NCI-H2196 (cell line): ENCODE measurements around the gene ZFAND3.

ENCODE experiments used
- DNase-seq: peaks from one replicate; lab custom pipeline; 2025; ENCODE audit not compliant: unreplicated experiment; lab: John Stamatoyannopoulos, UW

Gene ZFAND3

GRCh38 chr6:37965964-37966676 is 146.6 kb downstream of the ZFAND3 start:
- no peak for DNase-seq

GRCh38 chr6:37966801-37967200 is 147.3 kb downstream of the ZFAND3 start:
- no peak for DNase-seq

GRCh38 chr6:37967651-37968050 is 148.1 kb downstream of the ZFAND3 start:
- DNase-seq, result no peak

GRCh38 chr6:37971266-37971665 is 151.7 kb downstream of the ZFAND3 start:
- DNase-seq, result no peak

- no peak for DNase-seq
Measured at GRCh38 chr6:37971711-37972390, 152.3 kb downstream of the ZFAND3 start.

DNA sequence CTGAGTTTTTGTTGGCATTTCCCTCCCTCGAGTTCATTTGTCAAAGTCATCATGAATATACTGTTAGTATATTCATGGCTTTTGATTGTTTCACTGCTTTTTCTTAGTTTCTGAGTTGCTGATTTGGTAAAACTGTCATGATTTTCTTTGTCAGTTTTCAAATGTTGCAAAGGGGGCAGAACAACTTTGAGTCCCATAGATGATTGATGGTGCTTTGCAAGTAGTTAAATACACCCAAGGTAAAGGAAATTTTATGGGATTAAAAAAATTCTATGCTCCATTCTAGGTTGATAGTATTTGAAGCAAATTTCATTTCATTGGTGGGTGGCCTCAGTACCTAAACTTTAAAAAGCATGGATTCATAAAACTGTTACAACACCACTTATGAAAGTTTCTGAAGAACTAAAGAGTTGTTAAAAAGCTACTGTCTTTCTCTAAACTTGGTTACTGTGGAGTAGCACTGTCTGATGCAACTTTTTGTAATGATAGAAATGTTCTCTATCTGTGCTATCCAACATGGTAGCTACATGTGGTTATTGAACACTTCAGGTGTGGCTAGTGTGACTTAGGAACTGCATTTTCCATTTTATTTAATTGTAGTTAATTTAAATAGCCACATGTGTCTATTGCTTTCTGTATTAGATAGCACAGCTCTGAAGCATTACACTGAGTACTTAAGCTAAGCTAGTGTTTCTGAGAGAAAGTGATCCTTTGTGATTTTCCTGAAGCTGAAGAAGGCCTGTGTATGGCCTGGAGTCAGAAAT is 153.6 kb downstream of the ZFAND3 start:
- DNase-seq, result no peak

- no peak for DNase-seq
Measured at GRCh38 chr6:37974381-37974780, 154.9 kb downstream of the ZFAND3 start.

DNA sequence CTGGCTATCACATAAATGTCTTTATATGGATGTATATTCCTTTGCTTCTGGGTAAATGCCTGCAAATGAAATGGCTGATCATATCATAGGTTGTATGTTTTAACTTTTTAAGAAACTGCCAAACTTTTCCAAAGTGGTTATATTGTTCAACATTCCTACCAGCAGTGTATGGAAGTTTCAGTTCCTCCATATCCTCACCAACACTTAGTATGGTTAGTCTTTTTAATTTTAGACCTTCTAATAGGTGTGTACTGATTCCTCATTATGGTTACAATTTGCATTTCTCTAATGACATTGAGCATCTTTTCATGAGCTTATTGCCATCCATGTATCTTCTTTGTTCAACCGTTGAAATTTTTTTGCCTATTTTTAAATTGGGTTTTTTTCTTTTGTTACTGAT is 155.4 kb downstream of the ZFAND3 start:
- DNase-seq, result no peak

GRCh38 chr6:37977715-37978114 is 158.2 kb downstream of the ZFAND3 start:
- no peak for DNase-seq

- DNase-seq, result peak; percentile 43
Measured at GRCh38 chr6:37979392-37980221, 160.1 kb downstream of the ZFAND3 start.

DNA sequence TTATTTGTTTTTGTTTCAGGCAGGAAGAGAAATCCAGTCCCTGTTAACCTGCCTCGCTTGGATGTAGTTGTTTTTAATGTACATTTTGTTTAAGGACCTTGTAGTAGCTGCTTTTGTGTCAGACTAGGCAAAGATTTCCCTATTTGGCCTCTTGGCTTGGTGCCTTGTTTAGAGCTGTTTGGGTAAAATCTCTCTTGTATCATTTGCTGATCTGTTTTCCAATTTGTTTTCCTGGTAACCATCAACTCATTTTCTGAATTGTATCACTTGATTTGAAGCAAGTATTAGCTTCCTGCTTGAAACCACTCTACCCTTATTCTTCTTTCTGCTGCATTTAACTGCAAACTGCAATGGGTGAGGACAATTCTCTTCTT is 160.7 kb downstream of the ZFAND3 start:
- peak; percentile 43 for DNase-seq

DNA sequence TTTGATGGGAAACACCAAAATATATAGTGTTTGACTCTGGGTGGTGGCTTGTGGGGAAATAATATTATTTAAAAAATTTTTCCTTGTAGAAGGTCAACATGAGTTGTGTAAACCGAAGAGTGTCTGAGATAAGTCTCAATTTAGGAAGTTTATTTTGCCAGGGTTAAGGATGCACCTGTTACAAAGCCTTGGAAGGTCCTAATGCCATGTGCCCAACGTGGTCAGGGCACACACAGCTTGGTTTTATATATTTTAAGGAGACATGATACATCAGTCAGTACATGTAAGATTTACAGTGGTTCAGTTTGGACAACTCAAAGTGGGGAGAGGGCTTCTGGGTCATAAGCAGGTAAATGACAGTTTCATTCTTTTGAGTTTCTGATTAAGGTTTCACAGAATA is 162.1 kb downstream of the ZFAND3 start:
- no peak for DNase-seq

- DNase-seq, result no peak
Measured at GRCh38 chr6:37982317-37982716, 162.8 kb downstream of the ZFAND3 start.

GRCh38 chr6:37983720-37984501 is 164.4 kb downstream of the ZFAND3 start:
- no peak for DNase-seq

DNA sequence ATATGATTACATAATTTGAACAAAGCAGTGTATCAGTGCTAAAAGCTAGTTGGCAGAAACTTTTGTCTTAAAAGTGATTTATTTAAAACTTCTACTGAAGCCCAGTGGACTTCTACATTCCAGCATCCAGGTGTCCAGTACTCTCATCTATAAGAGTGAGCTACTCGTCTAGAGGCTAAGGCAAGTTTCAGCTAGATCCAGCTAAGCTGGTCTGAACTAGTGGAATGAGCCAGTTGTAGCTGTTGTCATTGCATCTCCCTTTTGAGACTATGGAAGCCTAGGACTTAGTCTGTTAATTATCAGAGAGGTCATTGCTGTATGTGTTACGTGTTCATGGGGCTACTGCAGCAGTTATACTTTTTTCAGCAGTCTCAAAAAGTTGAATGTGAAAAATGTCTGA is 165.1 kb downstream of the ZFAND3 start:
- no peak for DNase-seq

DNA sequence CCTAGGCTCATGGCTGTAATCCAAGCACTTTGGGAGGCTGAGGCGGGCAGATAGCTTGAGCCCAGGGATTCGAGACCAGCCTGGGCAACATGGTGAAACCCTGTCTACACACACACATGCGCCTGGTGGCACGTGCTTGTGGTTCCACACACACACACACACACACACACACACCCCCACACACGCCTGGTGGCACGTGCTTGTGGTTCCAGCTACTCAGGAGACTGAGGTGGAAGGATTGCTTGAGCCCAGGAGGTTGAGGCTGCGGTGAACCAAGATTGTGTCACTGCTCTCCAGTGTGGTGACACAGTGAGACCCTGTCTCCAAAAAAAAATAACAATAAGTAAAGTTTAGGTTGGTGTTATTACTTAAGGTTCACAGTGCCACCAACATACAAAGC is 165.8 kb downstream of the ZFAND3 start:
- no peak for DNase-seq

- DNase-seq, result no peak
Measured at GRCh38 chr6:37987018-37987417, 167.5 kb downstream of the ZFAND3 start.

GRCh38 chr6:37987559-37987958 is 168.0 kb downstream of the ZFAND3 start:
- no peak for DNase-seq

DNA sequence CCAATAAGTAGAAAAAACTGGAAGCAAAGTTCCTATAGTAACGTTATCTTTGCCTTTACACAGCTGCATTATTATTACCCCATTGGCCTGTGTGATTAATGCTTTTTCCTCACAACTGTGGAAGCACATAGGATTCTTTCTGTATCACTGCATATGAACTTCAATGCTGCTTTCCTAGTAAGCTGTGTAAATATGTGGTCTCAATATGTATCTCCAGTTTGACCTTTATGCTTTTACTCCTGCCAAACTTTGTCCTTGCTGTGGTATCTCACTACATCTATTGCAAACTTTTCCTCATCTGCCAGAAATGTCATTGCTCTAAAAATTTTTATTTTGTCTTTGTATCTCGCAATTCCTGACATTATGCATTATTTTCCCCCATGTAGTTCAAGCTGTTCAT is 168.6 kb downstream of the ZFAND3 start:
- no peak for DNase-seq

DNA sequence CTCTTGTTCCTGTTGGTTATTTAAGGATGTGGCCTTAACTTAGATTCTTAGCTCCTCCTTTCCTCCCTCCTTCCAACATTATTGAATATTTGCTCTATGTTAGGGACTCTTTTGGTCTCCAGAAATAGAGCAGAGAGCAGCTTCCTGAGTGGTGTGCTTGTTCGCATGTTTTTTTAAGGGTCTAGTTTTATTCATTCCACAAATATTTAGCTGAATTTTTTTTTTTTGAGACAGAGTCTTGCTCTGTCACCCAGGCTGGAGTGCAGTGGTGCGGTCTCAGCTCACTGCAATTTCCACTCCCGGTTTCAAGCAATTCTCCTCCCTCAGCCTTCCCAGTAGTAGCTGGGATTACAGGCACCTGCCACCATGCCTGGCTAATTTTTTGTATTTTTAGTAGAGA is 169.2 kb downstream of the ZFAND3 start:
- DNase-seq, result no peak
